ENCODE data around the gene ZFR.

Gene ZFR

DNA sequence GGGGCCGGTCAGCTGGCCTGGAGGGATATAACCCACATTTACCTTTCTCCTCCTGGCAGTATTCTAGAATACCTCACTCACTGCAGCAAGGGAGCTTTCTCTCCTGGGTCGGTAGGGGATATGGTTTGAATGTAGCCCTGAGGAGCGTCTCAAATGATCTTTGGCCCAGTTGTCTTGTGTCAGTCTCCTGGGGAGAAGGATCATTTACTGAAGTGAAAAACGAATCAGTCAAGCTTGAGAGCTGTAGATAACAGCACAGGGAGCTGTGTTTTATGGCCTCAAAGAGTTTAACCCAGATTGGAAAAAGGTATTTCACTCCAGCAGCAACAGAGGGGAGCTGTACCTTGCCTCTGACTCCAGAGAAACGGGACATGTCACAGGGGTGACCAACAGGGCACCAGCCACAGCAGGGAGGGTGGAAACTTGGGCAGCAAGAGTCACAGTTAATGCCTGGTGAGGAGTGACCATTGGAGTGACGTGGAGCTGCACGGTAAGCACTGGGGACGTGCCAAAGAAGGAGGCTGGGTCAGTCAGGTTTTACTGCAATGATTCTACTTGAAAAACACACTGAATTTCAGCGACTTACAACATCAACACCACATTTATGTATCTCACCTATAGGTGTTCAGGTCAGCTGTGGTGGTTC is 29.8 kb upstream of the ZFR start:
- H3K36me3 ChIP-seq (ENCODE audit: control insufficient read depth, insufficient read depth, low read length): no peaks in the 10 kb centered on the region
- no peak overlapping the region for H3K4me3 ChIP-seq (ENCODE audit: insufficient read depth, low read depth, low read length, poor library complexity, severe bottlenecking)
- no peaks in the 10 kb centered on the region for H3K9me3 ChIP-seq (ENCODE audit: control insufficient read depth, low read length)
- H3K27me3 ChIP-seq (replicated peaks; ENCODE audit: control insufficient read depth, insufficient read depth, low read length, poor library complexity, severe bottlenecking): no peaks in the 10 kb centered on the region
- no peaks in the 10 kb centered on the region for H3K4me1 ChIP-seq (ENCODE audit: control insufficient read depth, insufficient read depth, low read length, poor library complexity, severe bottlenecking)
- no peak for DNase-seq
- no peak overlapping the region for H3K27ac ChIP-seq (ENCODE audit: insufficient read depth, low read length, poor library complexity, severe bottlenecking)

- Histone ChIP-seq H3K27ac (ENCODE audit: insufficient read depth, low read length, poor library complexity, severe bottlenecking) (no peak overlapping the region), H3K9me3 (ENCODE audit: control insufficient read depth, low read length) (no peaks in the 10 kb centered on the region), H3K27me3 (replicated peaks; ENCODE audit: control insufficient read depth, insufficient read depth, low read length, poor library complexity, severe bottlenecking) (no peaks in the 10 kb centered on the region), H3K36me3 (ENCODE audit: control insufficient read depth, insufficient read depth, low read length) (no peaks in the 10 kb centered on the region), H3K4me3 (ENCODE audit: insufficient read depth, low read depth, low read length, poor library complexity, severe bottlenecking) (no peak overlapping the region), H3K4me1 (ENCODE audit: control insufficient read depth, insufficient read depth, low read length, poor library complexity, severe bottlenecking) (no peaks in the 10 kb centered on the region)
- DNase-seq: no peak
These were observed 28.5 kb upstream of the ZFR start for GRCh38 chr5:32473072-32473471.

DNA sequence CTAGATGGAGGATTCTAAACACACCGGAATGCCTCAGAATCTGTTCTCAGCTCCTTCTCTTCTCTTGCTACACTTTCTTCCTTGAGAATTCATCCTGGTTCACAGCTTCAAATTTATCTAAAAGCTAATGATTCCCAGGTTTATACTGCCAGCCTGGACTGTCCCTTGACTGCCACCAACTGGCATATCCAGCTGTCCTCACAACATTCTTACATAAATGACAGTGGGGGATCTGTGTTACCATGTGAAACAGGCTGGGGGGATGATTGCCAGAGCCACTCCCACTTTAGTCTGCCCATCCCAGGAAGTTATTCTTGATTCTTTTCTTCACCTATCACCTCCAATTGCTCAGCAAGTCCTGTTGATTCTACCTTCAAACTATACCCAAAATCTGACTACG is 27.2 kb upstream of the ZFR start:
- Histone ChIP-seq H3K4me3 (ENCODE audit: insufficient read depth, low read depth, low read length, poor library complexity, severe bottlenecking) (no peak overlapping the region), H3K27ac (ENCODE audit: insufficient read depth, low read length, poor library complexity, severe bottlenecking) (no peak overlapping the region), H3K27me3 (replicated peaks; ENCODE audit: control insufficient read depth, insufficient read depth, low read length, poor library complexity, severe bottlenecking) (no peaks in the 10 kb centered on the region), H3K9me3 (ENCODE audit: control insufficient read depth, low read length) (no peaks in the 10 kb centered on the region), H3K36me3 (ENCODE audit: control insufficient read depth, insufficient read depth, low read length) (no peaks in the 10 kb centered on the region), H3K4me1 (ENCODE audit: control insufficient read depth, insufficient read depth, low read length, poor library complexity, severe bottlenecking) (no peaks in the 10 kb centered on the region)
- DNase-seq: no peak

GRCh38 chr5:32465076-32465475 is 20.5 kb upstream of the ZFR start:
- no peaks in the 10 kb centered on the region for H3K9me3 ChIP-seq (ENCODE audit: control insufficient read depth, low read length)
- H3K4me3 ChIP-seq (ENCODE audit: insufficient read depth, low read depth, low read length, poor library complexity, severe bottlenecking): no peak overlapping the region
- H3K4me1 ChIP-seq (ENCODE audit: control insufficient read depth, insufficient read depth, low read length, poor library complexity, severe bottlenecking): no peaks in the 10 kb centered on the region
- no peak overlapping the region for H3K27ac ChIP-seq (ENCODE audit: insufficient read depth, low read length, poor library complexity, severe bottlenecking)
- no peak for DNase-seq
- no peaks in the 10 kb centered on the region for H3K27me3 ChIP-seq (replicated peaks; ENCODE audit: control insufficient read depth, insufficient read depth, low read length, poor library complexity, severe bottlenecking)
- no peaks in the 10 kb centered on the region for H3K36me3 ChIP-seq (ENCODE audit: control insufficient read depth, insufficient read depth, low read length)

DNA sequence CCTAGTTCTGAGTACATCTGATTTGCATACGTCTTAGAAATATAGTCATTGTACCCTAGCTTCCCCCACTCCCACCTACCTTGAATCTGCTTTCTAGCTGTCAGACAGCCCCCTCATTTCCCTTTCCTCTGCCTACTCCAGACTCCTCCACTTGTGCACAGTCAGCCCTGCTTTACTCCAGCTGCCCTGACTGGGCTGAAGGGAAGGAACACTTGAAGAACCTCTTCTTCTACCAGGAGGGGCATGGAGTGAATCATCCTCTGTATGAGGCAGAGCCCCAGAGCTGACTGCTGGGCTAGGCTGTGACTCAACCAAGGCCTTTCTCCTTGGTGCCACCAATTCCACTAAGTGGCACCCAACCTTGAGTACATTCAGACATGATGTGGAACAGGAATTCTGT is 18.1 kb upstream of the ZFR start:
- H3K27ac ChIP-seq (ENCODE audit: insufficient read depth, low read length, poor library complexity, severe bottlenecking): no peak overlapping the region
- DNase-seq: no peak
- no peak overlapping the region for H3K4me3 ChIP-seq (ENCODE audit: insufficient read depth, low read depth, low read length, poor library complexity, severe bottlenecking)
- H3K4me1 ChIP-seq (ENCODE audit: control insufficient read depth, insufficient read depth, low read length, poor library complexity, severe bottlenecking): no peaks in the 10 kb centered on the region
- no peaks in the 10 kb centered on the region for H3K27me3 ChIP-seq (replicated peaks; ENCODE audit: control insufficient read depth, insufficient read depth, low read length, poor library complexity, severe bottlenecking)
- H3K9me3 ChIP-seq (ENCODE audit: control insufficient read depth, low read length): no peaks in the 10 kb centered on the region
- no peaks in the 10 kb centered on the region for H3K36me3 ChIP-seq (ENCODE audit: control insufficient read depth, insufficient read depth, low read length)

- Histone ChIP-seq H3K27ac (ENCODE audit: insufficient read depth, low read length, poor library complexity, severe bottlenecking) (no peak overlapping the region), H3K27me3 (replicated peaks; ENCODE audit: control insufficient read depth, insufficient read depth, low read length, poor library complexity, severe bottlenecking) (no peaks in the 10 kb centered on the region), H3K9me3 (ENCODE audit: control insufficient read depth, low read length) (no peaks in the 10 kb centered on the region), H3K36me3 (ENCODE audit: control insufficient read depth, insufficient read depth, low read length) (no peaks in the 10 kb centered on the region), H3K4me3 (ENCODE audit: insufficient read depth, low read depth, low read length, poor library complexity, severe bottlenecking) (no peak overlapping the region), H3K4me1 (ENCODE audit: control insufficient read depth, insufficient read depth, low read length, poor library complexity, severe bottlenecking) (no peaks in the 10 kb centered on the region)
- DNase-seq: no peak
These were observed 17.0 kb upstream of the ZFR start for GRCh38 chr5:32461441-32462120.

- H3K4me1 ChIP-seq (ENCODE audit: control insufficient read depth, insufficient read depth, low read length, poor library complexity, severe bottlenecking): no peaks in the 10 kb centered on the region
- no peak overlapping the region for H3K27ac ChIP-seq (ENCODE audit: insufficient read depth, low read length, poor library complexity, severe bottlenecking)
- H3K4me3 ChIP-seq (ENCODE audit: insufficient read depth, low read depth, low read length, poor library complexity, severe bottlenecking): no peak overlapping the region
- no peaks in the 10 kb centered on the region for H3K27me3 ChIP-seq (replicated peaks; ENCODE audit: control insufficient read depth, insufficient read depth, low read length, poor library complexity, severe bottlenecking)
- DNase-seq: no peak
- H3K36me3 ChIP-seq (ENCODE audit: control insufficient read depth, insufficient read depth, low read length): no peaks in the 10 kb centered on the region
- no peaks in the 10 kb centered on the region for H3K9me3 ChIP-seq (ENCODE audit: control insufficient read depth, low read length)
These were observed 16.2 kb upstream of the ZFR start for GRCh38 chr5:32460702-32461101.

DNA sequence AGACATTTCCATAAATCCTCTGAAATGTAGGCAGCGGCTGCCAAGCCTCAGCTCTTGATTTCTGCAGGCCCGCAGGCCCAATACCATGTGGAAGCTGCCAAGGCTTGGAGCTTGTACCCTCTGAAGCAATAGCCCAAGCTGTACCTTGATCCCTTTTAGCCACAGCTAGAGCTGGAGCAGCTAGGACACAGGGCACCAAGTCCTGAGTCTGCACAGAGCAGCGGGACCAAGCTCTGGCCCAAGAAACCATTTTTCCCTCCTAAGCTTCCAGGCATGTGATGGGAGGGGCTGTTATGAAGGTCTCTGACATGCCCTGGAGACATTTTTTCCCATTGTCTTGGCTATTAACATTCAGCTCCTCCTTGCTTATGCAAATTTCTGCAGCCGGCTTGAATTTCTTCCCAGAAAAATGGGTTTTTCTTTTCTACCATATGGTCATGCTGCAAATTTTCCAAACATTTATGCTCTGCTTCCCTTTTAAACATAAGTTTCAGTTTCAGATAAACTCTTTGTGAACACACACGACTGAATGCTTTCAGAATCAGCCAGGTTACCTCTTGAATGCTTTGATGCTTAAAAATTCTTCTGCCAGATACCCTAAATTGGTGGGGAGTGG is 14.4 kb upstream of the ZFR start:
- H3K36me3 ChIP-seq (ENCODE audit: control insufficient read depth, insufficient read depth, low read length): no peaks in the 10 kb centered on the region
- no peak for DNase-seq
- H3K27ac ChIP-seq (ENCODE audit: insufficient read depth, low read length, poor library complexity, severe bottlenecking): no peak overlapping the region
- no peaks in the 10 kb centered on the region for H3K27me3 ChIP-seq (replicated peaks; ENCODE audit: control insufficient read depth, insufficient read depth, low read length, poor library complexity, severe bottlenecking)
- no peaks in the 10 kb centered on the region for H3K4me1 ChIP-seq (ENCODE audit: control insufficient read depth, insufficient read depth, low read length, poor library complexity, severe bottlenecking)
- H3K9me3 ChIP-seq (ENCODE audit: control insufficient read depth, low read length): no peaks in the 10 kb centered on the region
- no peak overlapping the region for H3K4me3 ChIP-seq (ENCODE audit: insufficient read depth, low read depth, low read length, poor library complexity, severe bottlenecking)

- H3K27me3 ChIP-seq (replicated peaks; ENCODE audit: control insufficient read depth, insufficient read depth, low read length, poor library complexity, severe bottlenecking): no peaks in the 10 kb centered on the region
- H3K4me3 ChIP-seq (ENCODE audit: insufficient read depth, low read depth, low read length, poor library complexity, severe bottlenecking): no peak overlapping the region
- H3K9me3 ChIP-seq (ENCODE audit: control insufficient read depth, low read length): no peaks in the 10 kb centered on the region
- no peaks in the 10 kb centered on the region for H3K36me3 ChIP-seq (ENCODE audit: control insufficient read depth, insufficient read depth, low read length)
- H3K27ac ChIP-seq (ENCODE audit: insufficient read depth, low read length, poor library complexity, severe bottlenecking): no peak overlapping the region
- no peaks in the 10 kb centered on the region for H3K4me1 ChIP-seq (ENCODE audit: control insufficient read depth, insufficient read depth, low read length, poor library complexity, severe bottlenecking)
- no peak for DNase-seq
These were observed 10.8 kb upstream of the ZFR start for GRCh38 chr5:32455311-32455710.

DNA sequence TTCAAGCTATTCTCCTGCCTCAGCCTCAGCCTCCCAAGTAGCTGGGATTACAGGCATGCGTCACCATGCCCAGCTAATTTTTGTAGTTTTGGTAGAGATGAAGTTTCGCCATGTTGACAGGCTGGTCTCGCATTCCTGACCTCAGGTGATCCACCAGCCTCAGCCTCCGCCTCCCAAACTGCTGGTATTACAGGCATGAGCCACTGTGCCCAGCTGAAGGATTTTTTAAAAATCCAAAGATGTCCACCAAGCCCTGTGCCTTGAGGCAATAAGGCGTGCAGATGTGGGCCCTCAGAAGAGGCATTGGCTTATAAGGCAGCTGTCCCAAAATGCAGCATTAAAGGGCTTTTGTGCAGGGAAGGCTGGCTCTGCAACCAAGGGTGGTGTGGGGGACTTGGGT is 10.3 kb upstream of the ZFR start:
- H3K9me3 ChIP-seq (ENCODE audit: control insufficient read depth, low read length): no peaks in the 10 kb centered on the region
- H3K4me3 ChIP-seq (ENCODE audit: insufficient read depth, low read depth, low read length, poor library complexity, severe bottlenecking): no peak overlapping the region
- H3K36me3 ChIP-seq (ENCODE audit: control insufficient read depth, insufficient read depth, low read length): no peaks in the 10 kb centered on the region
- H3K4me1 ChIP-seq (ENCODE audit: control insufficient read depth, insufficient read depth, low read length, poor library complexity, severe bottlenecking): no peaks in the 10 kb centered on the region
- no peaks in the 10 kb centered on the region for H3K27me3 ChIP-seq (replicated peaks; ENCODE audit: control insufficient read depth, insufficient read depth, low read length, poor library complexity, severe bottlenecking)
- no peak overlapping the region for H3K27ac ChIP-seq (ENCODE audit: insufficient read depth, low read length, poor library complexity, severe bottlenecking)
- DNase-seq: no peak

Data from effector memory CD4-positive, alpha-beta T cell (primary cell).